IMR-90 (cell line): Measurements from ENCODE around the gene BANF1.

Experiments
- CTCF ChIP-seq: conservative IDR thresholded peaks from 2 replicates; pipeline ENCODE4 v1.5.1; 2012; ENCODE audit warnings: mild to moderate bottlenecking, low read depth, low read length, improper control_type of control experiment
- POLR2A ChIP-seq: IDR thresholded peaks from 2 replicates; pipeline ENCODE4 v1.6.1; 2012; ENCODE audit warnings: mild to moderate bottlenecking, low read depth, low read length
- SMC3 ChIP-seq: fragments of 150-350 bp; IDR thresholded peaks from 2 replicates; pipeline ENCODE4 v1.6.1; 2016; ENCODE audit warnings: low read depth, mild to moderate bottlenecking, antibody characterized with exemption, low read length, moderate library complexity

- TF ChIP-seq CTCF = no peak
- TF ChIP-seq SMC3 = no peak
- no peak for TF ChIP-seq POLR2A
Measured at GRCh38 chr11:66047541-66048365, 45.5 kb downstream of the BANF1 start.
